Measurements from ENCODE around the gene UQCRH. TPM values are rescaled to one million over a fixed set of nuclear protein-coding genes. Genes with fewer than 3 reads are reported as not detected.

Gene UQCRH
- total and polyA plus RNA-seq, 2 of the 13 experiments (the other 11 are each of a cell fraction or from before 2014, with no cell fraction given) = 548 to 556 TPM

- Histone ChIP-seq H3K4me3 (replicated peaks in 1 of 3; ENCODE audit: insufficient read depth in 1 of 3, low read depth in 2 of 3, low read length in 3 of 3) (no peak overlapping the region), H3K4me1 (ENCODE audit: insufficient read depth, low read length) (peaks cover 13% of the 10 kb centered on the region), H3K9me3 (ENCODE audit: low read length) (no peaks in the 10 kb centered on the region), H2AFZ (ENCODE audit: low read length) (no peak overlapping the region), H3K27me3 (ENCODE audit: control insufficient read depth in 1 of 2, insufficient read depth in 2 of 2, low read length in 2 of 2) (no peaks in the 10 kb centered on the region), H3K27ac (ENCODE audit: extremely low read length, insufficient read depth, low read length) (no peak overlapping the region), H3K9ac (ENCODE audit: insufficient read depth, low read depth, low read length) (no peak overlapping the region), H4K20me1 (ENCODE audit: insufficient read depth, low read length) (no peaks in the 10 kb centered on the region), H3K79me2 (ENCODE audit: insufficient read depth, low read length) (no peaks in the 10 kb centered on the region), H3K36me3 (replicated peaks in 1 of 2; ENCODE audit: control insufficient read depth in 1 of 2, insufficient read depth in 2 of 2, low read length in 2 of 2) (peaks cover 16 to 68% of the 10 kb centered on the region in 2 experiments), H3K4me2 (ENCODE audit: low read depth, low read length) (no peak overlapping the region)
- TF ChIP-seq ZNF451 (CRISPR knock-in tag; IDR thresholded peaks at IDR 0.05) = no peak
- no peak for TF ChIP-seq ZNF143 (CRISPR knock-in tag; IDR thresholded peaks at IDR 0.05)
- peak; percentile 91 for TF ChIP-seq AGO2 (optimal IDR thresholded peaks at IDR 0.05; ENCODE audit: low read depth, low read length)
- peak in 1 of 2 experiments; percentile 46; a peak in 3 of 4 replicates for TF ChIP-seq POLR2A (IDR thresholded peaks at IDR 0.05; ENCODE audit: insufficient read depth in 1 of 2, low read depth in 2 of 2, low read length in 2 of 2)
- no peak for TF ChIP-seq ZBTB7A (CRISPR knock-in tag; IDR thresholded peaks at IDR 0.05)
- no peak for TF ChIP-seq HMG20B (CRISPR knock-in tag; conservative IDR thresholded peaks at IDR 0.05)
- peak; percentile 65 for TF ChIP-seq RBM22 (optimal IDR thresholded peaks at IDR 0.05; ENCODE audit: low read length)
- TF ChIP-seq CC2D1A (CRISPR knock-in tag; IDR thresholded peaks at IDR 0.05) = no peak
- peak; percentile 19; the same call in 1 of the 2 replicates for TF ChIP-seq ZNF687 (CRISPR knock-in tag; IDR thresholded peaks at IDR 0.05)
- TF ChIP-seq CENPX (CRISPR knock-in tag; IDR thresholded peaks at IDR 0.05) = no peak
- FAIRE-seq = no peak
- no peak for DNase-seq (ENCODE audit: low spot score)
- intact Hi-C loops (cut with micrococcal nuclease; ENCODE audit: unreplicated experiment) (no loop called here), in situ Hi-C loops (cut with HindIII; ENCODE audit: extremely low pct_ligation_motif_present, low pct_unique_long_range_greater_than_20kb) (no loop called here)
- 100% methylated on average over 6 of the region's 12 CpGs for WGBS (ENCODE audit: low lambda C conversion rate)
- CTCF ChIA-PET (ENCODE audit: low intra/inter-chr PET ratio, low total read pairs) = no interaction called here
- POLR2A ChIA-PET = interaction anchor here (0.6 kb wide), 1 partner anchor 61 kb away, joined by 3 read pairs; no protein-coding TSS in a partner anchor
- ATAC-seq = peak; percentile 5; the same call in 1 of the 3 replicates
- no TSS peak for BruUV-seq (replicated peaks)
Observed at GRCh38 chr1:46278807-46279206, 24.7 kb upstream of the UQCRH start.

All from HepG2 (cell line).